IMR-90 (cell line): ENCODE measurements around the gene ALDOC. TPM values are rescaled to one million over a fixed set of nuclear protein-coding genes. Genes with fewer than 3 reads are reported as not detected.

Experiments used
- ATAC-seq: fragments of 200-7000 bp; cut with Tn5 transposase; 2 replicates; pipeline ENCODE4 v1.9.1; 2020; ENCODE audit warnings: low read depth, mild to moderate bottlenecking, moderate library complexity
- BruUV-seq: library from RNA; stranded (reverse); fragments of 400-500 nt; replicated peaks from 2 replicates; lab custom pipeline; 2021; lab: Mats Ljungman, UMichigan
- CTCF ChIA-PET: fragments of 300-600 bp; formaldehyde crosslinking; extraction: SDS; loops from one replicate; lab custom pipeline; 2021; ENCODE audit warnings: antibody characterized with exemption; lab: Yijun Ruan, JAX
- POLR2A ChIA-PET: fragments of 300-600 bp; sonication (Branson Sonifier 250); formaldehyde crosslinking; loops from one replicate; lab custom pipeline; 2022; ENCODE audit warnings: antibody characterized with exemption; ENCODE audit not compliant: unreplicated experiment; lab: Charles Lee
- DNase-seq: peaks from one replicate; pipeline ENCODE4 v3.0.0; 2013
- H2AFZ ChIP-seq: replicated peaks from 2 replicates; pipeline ENCODE3; 2013; ENCODE audit warnings: low read length, mild to moderate bottlenecking; ENCODE audit not compliant: poor library complexity
- H2AK5ac ChIP-seq: 2 replicates; pipeline ENCODE4 v1.6.1; 2013; ENCODE audit warnings: low read depth, low read length, inconsistent platforms
- H2AK9ac ChIP-seq: replicated peaks from 2 replicates; pipeline ENCODE3; 2013; ENCODE audit warnings: mild to moderate bottlenecking, low read depth, low read length, moderate library complexity; ENCODE audit not compliant: poor library complexity
- H2BK120ac ChIP-seq: 2 replicates; pipeline ENCODE4 v1.6.1; 2013; ENCODE audit warnings: low read depth, low read length, inconsistent platforms
- H2BK15ac ChIP-seq: 3 replicates; pipeline ENCODE4 v1.6.1; 2013; ENCODE audit warnings: low read depth, low read length, inconsistent platforms
- H2BK20ac ChIP-seq: 2 replicates; pipeline ENCODE4 v1.6.1; 2013; ENCODE audit warnings: low read depth, mild to moderate bottlenecking, inconsistent platforms, low read length, moderate library complexity
- H2BK5ac ChIP-seq: 2 replicates; pipeline ENCODE4 v1.6.1; 2013; ENCODE audit warnings: mild to moderate bottlenecking, low read depth, low read length, inconsistent platforms; ENCODE audit not compliant: poor library complexity, severe bottlenecking
- H3K14ac ChIP-seq: replicated peaks from 2 replicates; pipeline ENCODE4 v1.6.1; 2013; ENCODE audit warnings: low read depth, low read length, inconsistent platforms
- H3K18ac ChIP-seq: 2 replicates; pipeline ENCODE4 v1.6.1; 2013; ENCODE audit warnings: low read depth, low read length, control low read depth
- H3K23ac ChIP-seq: 2 replicates; pipeline ENCODE4 v1.6.1; 2013; ENCODE audit warnings: low read depth, low read length, inconsistent platforms
- H3K27ac ChIP-seq: 2 replicates; pipeline ENCODE4 v1.5.1; 2013; ENCODE audit warnings: mild to moderate bottlenecking, control low read depth, low read length; ENCODE audit not compliant: insufficient read depth
- H3K27me3 ChIP-seq: 2 replicates; pipeline ENCODE4 v1.6.1; 2013; ENCODE audit warnings: low read length; ENCODE audit not compliant: control insufficient read depth, insufficient read depth
- H3K36me3 ChIP-seq: 2 replicates; pipeline ENCODE4 v1.6.1; 2013; ENCODE audit warnings: low read length, mixed read lengths; ENCODE audit not compliant: control insufficient read depth, insufficient read depth
- H3K4ac ChIP-seq: 2 replicates; pipeline ENCODE4 v1.6.1; 2013; ENCODE audit warnings: low read depth, low read length, inconsistent platforms
- H3K4me1 ChIP-seq: 2 replicates; pipeline ENCODE4 v1.6.1; 2013; ENCODE audit warnings: low read length, mixed read lengths; ENCODE audit not compliant: control insufficient read depth, insufficient read depth
- H3K4me2 ChIP-seq: 2 replicates; pipeline ENCODE4 v1.6.1; 2013; ENCODE audit warnings: low read depth, mild to moderate bottlenecking, control low read depth, low read length, moderate library complexity
- H3K4me3 ChIP-seq: 2 replicates; pipeline ENCODE4 v1.5.1; 2013; ENCODE audit warnings: low read depth, mild to moderate bottlenecking, control low read depth, low read length, moderate library complexity; ENCODE audit not compliant: insufficient read depth
- H3K56ac ChIP-seq: 2 replicates; pipeline ENCODE4 v1.6.1; 2013; ENCODE audit warnings: low read length, inconsistent platforms; ENCODE audit not compliant: insufficient read depth; ENCODE audit errors: extremely low read depth
- H3K79me1 ChIP-seq, 2 experiments: 2 replicates each; pipeline ENCODE4 v1.6.1; 2013; ENCODE audit warnings: low read length in 2 of 2, inconsistent platforms in 1 of 2, low read depth in 1 of 2
- H3K9ac ChIP-seq: 2 replicates; pipeline ENCODE4 v1.6.1; 2013; ENCODE audit warnings: low read depth, low read length, control low read depth
- H3K9me1 ChIP-seq: 2 replicates; pipeline ENCODE4 v1.6.1; 2013; ENCODE audit warnings: low read length, inconsistent platforms; ENCODE audit not compliant: insufficient read depth
- H3K9me3 ChIP-seq: 2 replicates; pipeline ENCODE4 v1.6.1; 2013; ENCODE audit warnings: low read length; ENCODE audit not compliant: control insufficient read depth, insufficient read depth
- H4K20me1 ChIP-seq: 2 replicates; pipeline ENCODE4 v1.6.1; 2013; ENCODE audit warnings: low read length, inconsistent platforms; ENCODE audit not compliant: insufficient read depth
- H4K5ac ChIP-seq: 2 replicates; pipeline ENCODE4 v1.6.1; 2013; ENCODE audit warnings: mild to moderate bottlenecking, low read depth, low read length, control low read depth
- H4K8ac ChIP-seq, 2 experiments: 2 replicates each; pipeline ENCODE4 v1.6.1; 2013; ENCODE audit warnings: low read depth in 2 of 2, low read length in 2 of 2, control low read depth in 1 of 2, inconsistent platforms in 1 of 2
- H4K91ac ChIP-seq: 2 replicates; pipeline ENCODE4 v1.6.1; 2013; ENCODE audit warnings: low read depth, low read length, inconsistent platforms; ENCODE audit not compliant: insufficient read depth
- BHLHE40 ChIP-seq: fragments of 150-350 bp; IDR thresholded peaks from 2 replicates; pipeline ENCODE4 v1.6.1; 2016; ENCODE audit warnings: mild to moderate bottlenecking, low read depth, low read length
- CEBPB ChIP-seq: IDR thresholded peaks from 2 replicates; pipeline ENCODE4 v1.6.1; 2012; ENCODE audit warnings: low read depth, low read length, improper control_type of control experiment
- CHD1 ChIP-seq: IDR thresholded peaks from 2 replicates; pipeline ENCODE4 v1.6.1; 2012; ENCODE audit warnings: low read depth, low read length, improper control_type of control experiment
- FOS ChIP-seq: fragments of 150-350 bp; IDR thresholded peaks from 2 replicates; pipeline ENCODE4 v1.6.1; 2016; ENCODE audit warnings: low read depth, low read length
- MAFK ChIP-seq: IDR thresholded peaks from 2 replicates; pipeline ENCODE4 v1.6.1; 2012; ENCODE audit warnings: low read depth, low read length, improper control_type of control experiment
- MXI1 ChIP-seq: IDR thresholded peaks from 2 replicates; pipeline ENCODE4 v1.6.1; 2012; ENCODE audit warnings: low read depth, mild to moderate bottlenecking, low read length, moderate library complexity, borderline replicate concordance
- NFE2L2 ChIP-seq: fragments of 150-350 bp; IDR thresholded peaks from 2 replicates; pipeline ENCODE4 v1.6.1; 2016; ENCODE audit warnings: low read depth, mild to moderate bottlenecking, low read length
- POLR2A ChIP-seq: IDR thresholded peaks from 2 replicates; pipeline ENCODE4 v1.6.1; 2012; ENCODE audit warnings: mild to moderate bottlenecking, low read depth, low read length
- RAD21 ChIP-seq: IDR thresholded peaks from 2 replicates; pipeline ENCODE4 v1.6.1; 2012; ENCODE audit warnings: low read length, improper control_type of control experiment
- RCOR1 ChIP-seq: IDR thresholded peaks from 2 replicates; pipeline ENCODE4 v1.6.1; 2012; ENCODE audit warnings: mild to moderate bottlenecking, low read length, improper control_type of control experiment; ENCODE audit not compliant: insufficient replicate concordance
- RFX5 ChIP-seq: IDR thresholded peaks from 2 replicates; pipeline ENCODE4 v1.8.0; 2012; ENCODE audit warnings: low read depth, mild to moderate bottlenecking, low read length, moderate library complexity
- SMC3 ChIP-seq: fragments of 150-350 bp; IDR thresholded peaks from 2 replicates; pipeline ENCODE4 v1.6.1; 2016; ENCODE audit warnings: low read depth, mild to moderate bottlenecking, antibody characterized with exemption, low read length, moderate library complexity
- WGBS, 2 experiments: methylation state at CpG; one replicate each; pipeline versions ENCODE4 v1.1.5 to v1.1.7; 2013; ENCODE audit warnings: missing lambda C conversion rate in 2 of 2; ENCODE audit not compliant: insufficient read length in 1 of 2; ENCODE audit errors: extremely low coverage in 2 of 2; 5-methylcytosine and 5-hydroxymethylcytosine counted together
- dilution Hi-C: fragments of 300-500 bp; cut with HindIII; formaldehyde crosslinking; loops from one replicate; pipeline ENCODE4 v1.14.3; 2018; ENCODE audit warnings: low sequenced_read_pairs; ENCODE audit not compliant: unreplicated experiment
- in situ Hi-C: fragments of 300-500 bp; cut with MboI; formaldehyde crosslinking; loops from 3 replicates; pipeline ENCODE4 v1.14.3; 2019; ENCODE audit warnings: low sequenced_read_pairs, inconsistent platforms, mixed read lengths
- intact Hi-C: fragments of 100-400 bp; cut with micrococcal nuclease; formaldehyde crosslinking; loops from 2 replicates; pipeline ENCODE4 v1.10.0; 2022
- polyA plus RNA-seq, 3 experiments: library from polyadenylated mRNA; depleted of rRNA; stranded (reverse); fragments of >200 nt; gene quantifications; 2 replicates each; pipeline ENCODE4 v1.2.3, GENCODE V29; 2012; ENCODE audit warnings: low replicate concordance in 1 of 3
- total RNA-seq: library from RNA; depleted of rRNA; stranded (reverse); fragments of >200 nt; gene quantifications from 2 replicates; pipeline ENCODE4 v1.2.3, GENCODE V29; 2012
- TF ChIP-seq, protein P1 (sequence below): fragments of 150-350 bp; IDR thresholded peaks from 2 replicates; pipeline ENCODE4 v1.6.1; 2016; ENCODE audit warnings: low read depth, mild to moderate bottlenecking, low read length, moderate library complexity, borderline replicate concordance
- TF ChIP-seq, protein P2 (sequence below): conservative IDR thresholded peaks from 2 replicates; pipeline ENCODE4 v1.5.1; 2012; ENCODE audit warnings: mild to moderate bottlenecking, low read depth, low read length, improper control_type of control experiment
- TF ChIP-seq, protein P3 (sequence below): fragments of 150-350 bp; IDR thresholded peaks from 2 replicates; pipeline ENCODE4 v1.6.1; 2017; ENCODE audit warnings: mild to moderate bottlenecking, antibody characterized with exemption, low read length, low read depth

Gene ALDOC
- total and polyA plus RNA-seq, 2 of the 4 experiments (the other 2 are of a cell fraction), result 47.0 to 69.7 TPM

DNA sequence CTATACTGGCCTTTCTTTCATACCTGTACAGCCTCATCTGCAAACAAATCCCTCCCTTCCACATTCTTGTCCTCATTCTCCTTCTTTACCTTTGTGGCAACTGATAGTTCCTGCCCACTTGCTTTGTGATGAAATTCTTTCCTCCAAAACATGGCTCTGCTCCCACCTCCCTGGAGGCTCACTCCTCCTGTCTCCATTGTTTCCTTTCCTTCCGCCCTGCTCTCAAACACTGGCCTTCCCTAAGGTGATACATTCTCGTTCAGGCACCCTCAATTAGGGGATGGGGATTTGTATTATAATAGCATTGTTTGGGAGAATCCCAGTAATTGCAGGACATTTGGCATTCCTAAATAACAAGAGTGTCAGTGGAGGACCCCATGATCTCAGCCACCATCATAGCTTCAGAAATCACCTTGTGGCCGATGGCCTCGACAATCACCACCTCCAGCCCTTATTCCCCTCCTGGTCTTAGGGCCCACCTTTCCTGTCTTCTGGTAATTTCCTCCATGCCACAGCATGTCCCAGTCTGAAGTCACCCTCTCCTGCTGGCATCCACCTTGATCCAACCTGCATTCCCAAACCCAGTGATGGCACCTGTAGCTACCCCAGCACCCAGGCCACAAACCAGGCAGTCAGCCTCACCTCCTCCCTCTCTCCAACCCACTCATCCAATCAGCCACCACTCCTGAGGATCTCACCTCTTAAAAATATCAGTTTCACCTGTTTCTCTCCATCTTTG, 32.1 kb downstream of the ALDOC start:
- POLR2A ChIA-PET, result no interaction called here
- Histone ChIP-seq H2AK9ac (no peak overlapping the region), H3K36me3 (peaks cover 8% of the 10 kb centered on the region; the same call in 1 of the 2 replicates), H3K23ac (no peak overlapping the region), H3K9ac (no peak overlapping the region), H3K27me3 (no peaks in the 10 kb centered on the region), H4K91ac (no peak overlapping the region), H3K27ac (no peak overlapping the region), H3K9me3 (no peaks in the 10 kb centered on the region), H2BK15ac (no peak overlapping the region), H2BK120ac (no peak overlapping the region), H2BK5ac (no peak overlapping the region), H3K4ac (no peak overlapping the region), H2AFZ (no peak overlapping the region), H3K4me3 (no peak overlapping the region), H4K20me1 (no peaks in the 10 kb centered on the region), H3K9me1 (no peaks in the 10 kb centered on the region), H3K56ac (no peak overlapping the region), H3K14ac (no peak overlapping the region), H4K5ac (no peak overlapping the region), H3K4me2 (no peak overlapping the region), H3K79me1 (peaks cover 3 to 4% of the 10 kb centered on the region in 2 experiments; a peak in 1 of 4 replicates), H3K18ac (no peak overlapping the region), H4K8ac (no peak overlapping the region), H3K4me1 (no peaks in the 10 kb centered on the region), H2BK20ac (no peak overlapping the region), H2AK5ac (no peak overlapping the region)
- intact Hi-C loops, result loop anchor here (10.0 kb wide), 1 partner anchor 140 kb away; the partner anchor contains the start of gene SLC46A1
- no TSS peak for BruUV-seq
- no peak for DNase-seq
- dilution Hi-C loops, result no loop called here
- no peak for ATAC-seq
- CTCF ChIA-PET, result interaction anchor here (0.6 kb wide), 1 partner anchor 78 kb away, joined by 6 read pairs; no protein-coding TSS in a partner anchor
- 77% methylated on average over 2 of the region's 4 CpGs; no CpG with 5 or more reads in 1 of the 2 experiments for WGBS, 2 experiments
- in situ Hi-C loops, result no loop called here
- TF ChIP-seq SMC3 (no peak), MXI1 (no peak), CEBPB (no peak), CHD1 (no peak), FOS (no peak), BHLHE40 (no peak), POLR2A (no peak), MAFK (no peak), RAD21 (no peak), RFX5 (no peak), NFE2L2 (no peak), RCOR1 (no peak)
- TF ChIP-seq, protein P1, sequence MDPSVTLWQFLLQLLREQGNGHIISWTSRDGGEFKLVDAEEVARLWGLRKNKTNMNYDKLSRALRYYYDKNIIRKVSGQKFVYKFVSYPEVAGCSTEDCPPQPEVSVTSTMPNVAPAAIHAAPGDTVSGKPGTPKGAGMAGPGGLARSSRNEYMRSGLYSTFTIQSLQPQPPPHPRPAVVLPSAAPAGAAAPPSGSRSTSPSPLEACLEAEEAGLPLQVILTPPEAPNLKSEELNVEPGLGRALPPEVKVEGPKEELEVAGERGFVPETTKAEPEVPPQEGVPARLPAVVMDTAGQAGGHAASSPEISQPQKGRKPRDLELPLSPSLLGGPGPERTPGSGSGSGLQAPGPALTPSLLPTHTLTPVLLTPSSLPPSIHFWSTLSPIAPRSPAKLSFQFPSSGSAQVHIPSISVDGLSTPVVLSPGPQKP, result no peak
- TF ChIP-seq, protein P2, sequence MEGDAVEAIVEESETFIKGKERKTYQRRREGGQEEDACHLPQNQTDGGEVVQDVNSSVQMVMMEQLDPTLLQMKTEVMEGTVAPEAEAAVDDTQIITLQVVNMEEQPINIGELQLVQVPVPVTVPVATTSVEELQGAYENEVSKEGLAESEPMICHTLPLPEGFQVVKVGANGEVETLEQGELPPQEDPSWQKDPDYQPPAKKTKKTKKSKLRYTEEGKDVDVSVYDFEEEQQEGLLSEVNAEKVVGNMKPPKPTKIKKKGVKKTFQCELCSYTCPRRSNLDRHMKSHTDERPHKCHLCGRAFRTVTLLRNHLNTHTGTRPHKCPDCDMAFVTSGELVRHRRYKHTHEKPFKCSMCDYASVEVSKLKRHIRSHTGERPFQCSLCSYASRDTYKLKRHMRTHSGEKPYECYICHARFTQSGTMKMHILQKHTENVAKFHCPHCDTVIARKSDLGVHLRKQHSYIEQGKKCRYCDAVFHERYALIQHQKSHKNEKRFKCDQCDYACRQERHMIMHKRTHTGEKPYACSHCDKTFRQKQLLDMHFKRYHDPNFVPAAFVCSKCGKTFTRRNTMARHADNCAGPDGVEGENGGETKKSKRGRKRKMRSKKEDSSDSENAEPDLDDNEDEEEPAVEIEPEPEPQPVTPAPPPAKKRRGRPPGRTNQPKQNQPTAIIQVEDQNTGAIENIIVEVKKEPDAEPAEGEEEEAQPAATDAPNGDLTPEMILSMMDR, result no peak
- TF ChIP-seq, protein P3, sequence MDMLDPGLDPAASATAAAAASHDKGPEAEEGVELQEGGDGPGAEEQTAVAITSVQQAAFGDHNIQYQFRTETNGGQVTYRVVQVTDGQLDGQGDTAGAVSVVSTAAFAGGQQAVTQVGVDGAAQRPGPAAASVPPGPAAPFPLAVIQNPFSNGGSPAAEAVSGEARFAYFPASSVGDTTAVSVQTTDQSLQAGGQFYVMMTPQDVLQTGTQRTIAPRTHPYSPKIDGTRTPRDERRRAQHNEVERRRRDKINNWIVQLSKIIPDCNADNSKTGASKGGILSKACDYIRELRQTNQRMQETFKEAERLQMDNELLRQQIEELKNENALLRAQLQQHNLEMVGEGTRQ, result no peak
